Vagina (tissue), 2 donors: ENCODE data around the gene TMC1.

Experiments used
- CTCF ChIP-seq, 3 experiments: fragments of 450-650 bp in 2 of 3; fragments of 200-600 bp in 1 of 3; sonication (generic) in 1 of 3; IDR thresholded peaks; one replicate each; pipeline ENCODE4 v1.5.1; 2017 to 2019; ENCODE audit warnings: antibody characterized with exemption in 3 of 3, mild to moderate bottlenecking in 2 of 3, moderate library complexity in 2 of 3
- POLR2AphosphoS5 ChIP-seq, 2 donors: sonication (generic); formaldehyde crosslinking; IDR thresholded peaks; one replicate each; pipeline ENCODE4 v1.9.0; 2017; ENCODE audit warnings: antibody characterized with exemption in 2 of 2, mild to moderate bottlenecking in 2 of 2, low read depth in 1 of 2; ENCODE audit not compliant: insufficient read depth in 1 of 2

DNA sequence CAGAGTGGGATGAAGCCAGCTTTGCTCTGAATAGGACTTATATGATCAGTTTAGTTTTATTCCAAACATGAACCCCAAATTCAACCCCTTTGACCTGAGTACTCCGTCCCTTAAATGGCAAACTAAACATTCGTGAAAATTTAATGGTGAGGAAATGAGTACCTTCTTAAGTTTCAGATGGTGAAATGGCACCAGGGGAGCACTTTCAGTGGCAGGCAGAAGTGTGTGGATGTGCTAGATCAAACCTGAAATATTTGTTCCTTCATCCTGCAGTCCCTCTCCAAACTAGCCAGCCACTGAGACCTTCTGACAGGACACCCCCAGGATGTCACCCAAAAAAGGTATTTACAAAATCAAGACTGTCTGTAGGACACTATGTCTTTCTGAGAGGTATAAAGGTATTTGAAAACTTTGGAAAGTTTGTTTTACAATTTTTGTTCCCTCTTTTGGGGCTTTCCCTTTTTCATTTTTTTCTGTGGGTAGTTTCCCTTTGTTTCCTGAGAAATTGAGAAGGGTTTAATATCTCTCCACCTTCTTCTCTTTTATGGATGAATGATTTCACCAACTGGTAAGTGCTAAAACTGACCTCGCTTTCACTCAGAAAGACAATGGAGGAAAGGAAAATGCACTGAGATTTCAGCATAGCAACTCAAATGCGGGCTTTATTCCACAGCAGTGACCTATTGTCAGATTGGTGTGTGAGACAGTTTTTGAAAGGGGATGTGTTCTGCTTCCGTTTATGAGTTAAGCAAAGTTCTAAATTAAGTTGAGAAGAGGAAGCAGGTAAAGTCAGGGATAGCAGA is 127.1 kb downstream of the TMC1 start:
- TF ChIP-seq CTCF (IDR thresholded peaks at IDR 0.05) (no peak), POLR2AphosphoS5 (IDR thresholded peaks at IDR 0.05; ENCODE audit: insufficient read depth in 1 of 2, low read depth in 1 of 2) (no peak)
